Endothelial cell of umbilical vein (primary cell): ENCODE results near the gene IL36B. TPM values are rescaled to one million over a fixed set of nuclear protein-coding genes. Genes with fewer than 3 reads are reported as not detected.
"Not testable (repeated sequence)": the region's sequence is repeated elsewhere in the genome, so short reads cannot be mapped to it uniquely, and the experiment has no call there.

Experiments
- BruUV-seq: library from RNA; stranded (reverse); fragments of 400-500 nt; replicated peaks from 2 replicates; lab custom pipeline; 2021; lab: Mats Ljungman, UMichigan
- CTCF ChIA-PET: fragments of 300-600, 350-600 bp; sonication (Branson Sonifier 250); formaldehyde crosslinking; loops from one replicate; lab custom pipeline; 2021; ENCODE audit warnings: antibody characterized with exemption, inconsistent platforms; lab: Charles Lee
- POLR2A ChIA-PET: fragments of 300-600, 350-600 bp; sonication (Branson Sonifier 250); formaldehyde crosslinking; loops from one replicate; lab custom pipeline; 2021; ENCODE audit warnings: antibody characterized with exemption, inconsistent platforms; lab: Charles Lee
- DNase-seq: peaks from one replicate; pipeline ENCODE4 v3.0.0-alpha.2; 2011; ENCODE audit warnings: low read depth, low spot score
- FAIRE-seq: peaks from 2 replicates; lab custom pipeline; 2011; peaks lifted over from hg19 to GRCh38; lab: Jason Lieb, UNC
- H2AFZ ChIP-seq: 2 replicates; pipeline ENCODE4 v1.6.0; 2012; ENCODE audit warnings: low read depth, low read length, control low read depth, inconsistent platforms
- H3K27ac ChIP-seq: 2 replicates; pipeline ENCODE4 v1.5.1; 2011; ENCODE audit warnings: low read depth, mild to moderate bottlenecking, control low read depth, low read length, moderate library complexity; ENCODE audit not compliant: insufficient read depth
- H3K27me3 ChIP-seq, 2 experiments: 2 replicates each; pipeline versions ENCODE4 v1.6.0 to v1.6.1; 2011; ENCODE audit warnings: low read length in 2 of 2, mixed read lengths in 1 of 2; ENCODE audit not compliant: control insufficient read depth in 2 of 2, insufficient read depth in 2 of 2
- H3K36me3 ChIP-seq, 2 experiments: 2 replicates in 1 of 2; 3 replicates in 1 of 2; pipeline ENCODE4 v1.5.1; 2011; ENCODE audit warnings: low read length in 2 of 2, mild to moderate bottlenecking in 1 of 2, moderate library complexity in 1 of 2; ENCODE audit not compliant: control insufficient read depth in 2 of 2, insufficient read depth in 2 of 2; ENCODE audit errors: extremely low read depth in 1 of 2
- H3K4me1 ChIP-seq: 3 replicates; pipeline ENCODE4 v1.5.1; 2011; ENCODE audit warnings: mild to moderate bottlenecking, low read length; ENCODE audit not compliant: control insufficient read depth, insufficient read depth; ENCODE audit errors: extremely low read depth
- H3K4me2 ChIP-seq: 2 replicates; pipeline ENCODE4 v1.6.1; 2011; ENCODE audit warnings: low read length, control low read depth, mixed read lengths; ENCODE audit not compliant: insufficient read depth
- H3K4me3 ChIP-seq, 3 experiments: fragments of 200-600 bp in 1 of 3; sonication (generic), shearing (Covaris generic) in 1 of 3; replicated peaks in 1 of 3; 2 replicates each; pipeline ENCODE4 v1.5.1; 2011 to 2016; ENCODE audit warnings: control low read depth in 3 of 3, low read length in 3 of 3, mild to moderate bottlenecking in 2 of 3, inconsistent platforms in 1 of 3, low read depth in 1 of 3, moderate library complexity in 1 of 3; ENCODE audit not compliant: insufficient read depth in 1 of 3
- H3K79me2 ChIP-seq: 2 replicates; pipeline ENCODE4 v1.6.0; 2012; ENCODE audit warnings: low read length, inconsistent platforms; ENCODE audit not compliant: control insufficient read depth, insufficient read depth
- H3K9ac ChIP-seq: replicated peaks from 2 replicates; pipeline ENCODE3; 2011; ENCODE audit warnings: low read length, control low read depth; ENCODE audit not compliant: insufficient read depth; ENCODE audit errors: extremely low read depth
- H3K9me1 ChIP-seq: replicated peaks from 3 replicates; pipeline ENCODE4 v1.6.0; 2011; ENCODE audit warnings: mild to moderate bottlenecking, low read length; ENCODE audit not compliant: control insufficient read depth, insufficient read depth; ENCODE audit errors: extremely low read depth
- H3K9me3 ChIP-seq: replicated peaks from 2 replicates; pipeline ENCODE4 v1.5.1; 2012; ENCODE audit warnings: low read length, inconsistent platforms; ENCODE audit not compliant: control insufficient read depth, insufficient read depth
- H4K20me1 ChIP-seq: replicated peaks from 2 replicates; pipeline ENCODE3; 2011; ENCODE audit warnings: mild to moderate bottlenecking, low read length; ENCODE audit not compliant: control insufficient read depth, insufficient read depth; ENCODE audit errors: extremely low read depth
- MYC ChIP-seq: IDR thresholded peaks from one replicate; pipeline ENCODE4 v1.6.1; 2011; ENCODE audit warnings: mild to moderate bottlenecking, low read depth, low read length
- dilution Hi-C: fragments of 300-500 bp; cut with MboI; formaldehyde crosslinking; loops from one replicate; pipeline ENCODE4 v1.15.0; 2019; ENCODE audit warnings: low sequenced_read_pairs; ENCODE audit not compliant: extremely low pct_ligation_motif_present
- intact Hi-C: fragments of 100-400 bp; cut with micrococcal nuclease; formaldehyde crosslinking; loops from one replicate; pipeline ENCODE4 v1.10.0; 2022
- polyA plus RNA-seq, 4 experiments: library from polyadenylated mRNA; depleted of rRNA in 3 of 4; stranded (reverse) in 3 of 4; unstranded in 1 of 4; fragments of >200 nt; gene quantifications; 2 replicates each; pipeline versions ENCODE4 v1.2.1 to v1.2.3, GENCODE V29; 2011 to 2012; ENCODE audit warnings: missing spikeins in 1 of 4
- total RNA-seq: library from RNA; stranded (reverse); gene quantifications from 2 replicates; pipeline ENCODE4 v1.2.3, GENCODE V29; 2021

The IL36B gene
- total and polyA plus RNA-seq, 2 donors (not counting 3 experiments of a cell fraction or from before 2014, with no cell fraction given): not detected

DNA sequence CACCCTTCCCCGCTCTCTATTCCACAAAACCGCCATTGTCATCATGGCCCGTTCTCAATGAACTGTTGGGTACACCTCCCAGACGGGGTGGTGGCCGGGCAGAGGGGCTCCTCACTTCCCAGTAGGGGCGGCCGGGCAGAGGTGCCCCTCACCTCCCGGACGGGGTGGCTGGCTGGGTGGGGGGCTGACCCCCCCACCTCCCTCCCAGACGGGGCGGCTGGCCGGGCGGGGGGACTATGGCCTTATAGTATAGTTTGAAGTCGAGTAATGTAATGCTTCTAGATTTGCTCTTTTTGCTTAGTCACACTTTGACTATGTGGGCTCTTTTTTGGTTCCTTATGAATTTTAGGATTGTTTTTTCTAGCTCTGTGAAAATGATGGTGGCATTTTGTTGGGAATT, 43.6 kb upstream of the IL36B start:
- H3K27me3 ChIP-seq, BruUV-seq, dilution Hi-C loops, H3K9me3 ChIP-seq, POLR2A ChIA-PET, H3K79me2 ChIP-seq, CTCF ChIA-PET, intact Hi-C loops, H3K4me3 ChIP-seq, H2AFZ ChIP-seq, H3K9me1 ChIP-seq, FAIRE-seq, H3K4me2 ChIP-seq, H3K4me1 ChIP-seq, DNase-seq, H3K9ac ChIP-seq, H4K20me1 ChIP-seq, H3K36me3 ChIP-seq, H3K27ac ChIP-seq: not testable (repeated sequence)

- no peaks in the 10 kb centered on the region for H3K9me1 ChIP-seq
- H3K9ac ChIP-seq: no peak overlapping the region
- H2AFZ ChIP-seq: no peak overlapping the region
- H3K4me1 ChIP-seq: no peaks in the 10 kb centered on the region
- H3K27ac ChIP-seq: no peak overlapping the region
- CTCF ChIA-PET: no interaction called here
- no peaks in the 10 kb centered on the region for H3K79me2 ChIP-seq
- FAIRE-seq: no peak
- H3K4me2 ChIP-seq: no peak overlapping the region
- DNase-seq: no peak
- BruUV-seq: no TSS peak
- no peaks in the 10 kb centered on the region for H3K27me3 ChIP-seq
- intact Hi-C loops (no loop called here), dilution Hi-C loops (no loop called here)
- H3K36me3 ChIP-seq: no peaks in the 10 kb centered on the region
- no peaks in the 10 kb centered on the region for H4K20me1 ChIP-seq
- no peaks in the 10 kb centered on the region for H3K9me3 ChIP-seq
- no peak overlapping the region for H3K4me3 ChIP-seq
- no peak for TF ChIP-seq MYC
- POLR2A ChIA-PET: no interaction called here
These were observed 40.9 kb upstream of the IL36B start for GRCh38 chr2:113093613-113093977.
